Activated B cell treated with CpG ODN at 0.5 μM for 24 hours (primary cell): Measurements from ENCODE around the gene KIAA1958. TPM values are rescaled to one million over a fixed set of nuclear protein-coding genes. Genes with fewer than 3 reads are reported as not detected.
"Not testable (repeated sequence)": the region's sequence is repeated elsewhere in the genome, so short reads cannot be mapped to it uniquely, and the experiment has no call there.

Experiments used
- ATAC-seq: fragments of 200-7000 bp; cut with Tn5 transposase; one replicate; pipeline ENCODE4 v1.10.0; 2021; ENCODE audit warnings: low read depth, mild to moderate bottlenecking, moderate library complexity
- CTCF ChIA-PET: fragments of 350-600 bp; sonication (Branson Sonifier 250); formaldehyde crosslinking; loops from one replicate; lab custom pipeline; 2021; ENCODE audit warnings: antibody characterized with exemption; lab: Charles Lee
- POLR2A ChIA-PET: fragments of 350-600 bp; sonication (Branson Sonifier 250); formaldehyde crosslinking; loops from one replicate; lab custom pipeline; 2021; ENCODE audit warnings: antibody characterized with exemption; lab: Charles Lee
- DNase-seq: peaks from one replicate; pipeline ENCODE4 v3.0.0; 2022
- H3K27ac Mint-ChIP-seq: one replicate; pipeline ENCODE4 v1.8.0; 2020; ENCODE audit warnings: mixed read lengths
- H3K27me3 Mint-ChIP-seq: one replicate; pipeline ENCODE4 v1.8.0; 2021; ENCODE audit warnings: mixed read lengths
- H3K36me3 Mint-ChIP-seq: one replicate; pipeline ENCODE4 v1.8.0; 2021; ENCODE audit warnings: low read depth, mixed read lengths
- H3K4me1 Mint-ChIP-seq: one replicate; pipeline ENCODE4 v1.8.0; 2021; ENCODE audit warnings: mixed read lengths
- H3K4me3 Mint-ChIP-seq: one replicate; pipeline ENCODE4 v1.8.0; 2020; ENCODE audit warnings: mild to moderate bottlenecking, mixed read lengths
- H3K9me3 Mint-ChIP-seq: one replicate; pipeline ENCODE4 v1.8.0; 2020; ENCODE audit warnings: mixed read lengths
- intact Hi-C: fragments of 100-400 bp; cut with micrococcal nuclease; formaldehyde crosslinking; loops from one replicate; pipeline ENCODE4 v1.15.1; 2024
- total RNA-seq: library from RNA; stranded (reverse); gene quantifications from 2 replicates; pipeline ENCODE4 v1.2.3, GENCODE V29; 2022
- TF ChIP-seq, protein P1 (sequence below): fragments of 200-600 bp; IDR thresholded peaks from one replicate; pipeline ENCODE4 v1.8.0; 2022; ENCODE audit warnings: antibody characterized with exemption, mild to moderate bottlenecking

Gene KIAA1958
- total RNA-seq, 1 donor from 2014 or later, result 7.4 TPM

DNA sequence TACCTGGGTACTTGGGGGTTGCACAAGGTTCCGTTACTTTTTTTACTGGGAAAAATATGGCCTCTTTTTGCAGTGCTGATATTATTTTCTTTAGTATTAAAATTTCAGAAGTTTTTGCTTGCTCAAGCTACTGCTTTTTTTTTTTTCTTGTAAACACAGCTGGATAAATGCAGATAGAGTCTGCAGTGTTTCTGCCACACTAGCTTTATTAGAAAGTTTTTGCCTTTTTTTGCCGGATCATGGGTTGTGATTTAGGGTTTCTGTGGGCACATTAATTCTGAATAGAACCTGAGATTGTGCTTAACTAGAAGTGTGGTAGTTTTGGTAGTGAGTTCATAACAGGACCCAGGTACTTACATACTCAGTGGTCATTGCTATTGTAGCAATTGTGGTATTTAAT lies 19.9 kb downstream of the KIAA1958 start:
- ATAC-seq (no peak), DNase-seq (no peak)
- Mint-ChIP-seq H3K4me3 (no peak overlapping the region), H3K27me3 (no peaks in the 10 kb centered on the region), H3K36me3 (peaks cover under 1% of the 10 kb centered on the region), H3K4me1 (no peaks in the 10 kb centered on the region), H3K27ac (no peak overlapping the region), H3K9me3 (no peaks in the 10 kb centered on the region)
- ChIA-PET CTCF (no interaction called here), POLR2A (no interaction called here)
- intact Hi-C loops, result no loop called here
- TF ChIP-seq, protein P1, sequence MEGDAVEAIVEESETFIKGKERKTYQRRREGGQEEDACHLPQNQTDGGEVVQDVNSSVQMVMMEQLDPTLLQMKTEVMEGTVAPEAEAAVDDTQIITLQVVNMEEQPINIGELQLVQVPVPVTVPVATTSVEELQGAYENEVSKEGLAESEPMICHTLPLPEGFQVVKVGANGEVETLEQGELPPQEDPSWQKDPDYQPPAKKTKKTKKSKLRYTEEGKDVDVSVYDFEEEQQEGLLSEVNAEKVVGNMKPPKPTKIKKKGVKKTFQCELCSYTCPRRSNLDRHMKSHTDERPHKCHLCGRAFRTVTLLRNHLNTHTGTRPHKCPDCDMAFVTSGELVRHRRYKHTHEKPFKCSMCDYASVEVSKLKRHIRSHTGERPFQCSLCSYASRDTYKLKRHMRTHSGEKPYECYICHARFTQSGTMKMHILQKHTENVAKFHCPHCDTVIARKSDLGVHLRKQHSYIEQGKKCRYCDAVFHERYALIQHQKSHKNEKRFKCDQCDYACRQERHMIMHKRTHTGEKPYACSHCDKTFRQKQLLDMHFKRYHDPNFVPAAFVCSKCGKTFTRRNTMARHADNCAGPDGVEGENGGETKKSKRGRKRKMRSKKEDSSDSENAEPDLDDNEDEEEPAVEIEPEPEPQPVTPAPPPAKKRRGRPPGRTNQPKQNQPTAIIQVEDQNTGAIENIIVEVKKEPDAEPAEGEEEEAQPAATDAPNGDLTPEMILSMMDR, result no peak

DNA sequence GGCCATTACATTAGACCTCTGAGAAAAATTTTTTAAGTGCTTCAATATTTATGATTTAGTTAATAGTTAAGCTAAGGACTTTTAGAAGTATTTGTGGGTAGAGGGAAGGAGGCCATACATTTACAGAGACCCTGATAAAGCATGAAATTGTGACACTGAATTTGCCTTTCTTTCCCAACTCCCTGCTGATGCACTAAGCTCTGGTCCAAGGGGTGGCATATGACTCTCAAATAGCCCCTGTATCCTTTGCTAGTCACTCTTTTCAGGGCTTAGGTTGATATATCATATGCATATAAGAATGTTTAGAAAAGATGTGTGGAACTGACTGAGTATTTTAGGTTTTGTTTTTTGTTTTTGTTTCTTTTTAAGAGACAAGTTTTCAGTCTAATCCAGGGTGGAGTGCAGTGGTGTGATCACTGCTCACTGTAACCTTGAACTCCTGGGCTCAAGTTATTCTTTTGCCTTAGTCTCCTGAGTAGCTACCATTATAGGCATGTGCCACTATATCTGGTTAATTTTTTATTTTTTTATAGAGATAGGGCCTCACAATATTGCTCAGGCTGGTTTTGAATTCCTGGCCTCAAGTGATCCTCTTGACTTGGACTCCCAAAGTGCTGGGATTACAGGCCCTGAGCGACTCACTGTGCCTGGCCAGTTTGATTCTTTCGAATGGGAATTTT lies 20.5 kb downstream of the KIAA1958 start:
- no peaks in the 10 kb centered on the region for H3K27me3 Mint-ChIP-seq
- H3K9me3 Mint-ChIP-seq, result no peaks in the 10 kb centered on the region
- H3K36me3 Mint-ChIP-seq, result no peaks in the 10 kb centered on the region
- intact Hi-C loops, result no loop called here
- ChIA-PET POLR2A (no interaction called here), CTCF (no interaction called here)
- ATAC-seq, result no peak
- H3K4me1 Mint-ChIP-seq, result no peaks in the 10 kb centered on the region
- H3K4me3 Mint-ChIP-seq, result no peak overlapping the region
- no peak for DNase-seq
- TF ChIP-seq, protein P1, result no peak
- H3K27ac Mint-ChIP-seq, result no peak overlapping the region

DNA sequence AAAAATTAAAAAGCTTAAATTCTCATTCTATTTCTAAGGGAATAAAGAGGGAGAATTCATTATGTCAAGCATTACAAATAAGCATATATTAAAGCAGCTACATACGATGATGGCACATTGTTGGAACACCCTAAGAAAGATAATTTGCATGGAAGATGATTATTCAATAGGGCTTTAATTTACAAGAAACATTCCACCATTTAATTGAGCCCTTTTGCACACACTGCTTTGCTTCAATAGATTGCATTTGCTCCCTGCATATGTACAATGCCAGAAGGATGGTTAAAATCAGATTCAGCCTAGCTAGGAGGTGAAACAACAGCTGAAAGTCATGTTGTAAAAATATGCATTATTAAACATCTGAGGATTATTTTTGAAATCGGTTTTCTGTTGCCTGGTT lies 21.8 kb downstream of the KIAA1958 start:
- Mint-ChIP-seq H3K27ac (no peak overlapping the region), H3K9me3 (no peaks in the 10 kb centered on the region)
- CTCF ChIA-PET, result interaction anchor here (0.6 kb wide), 1 partner anchor 1073 kb away, joined by 3 read pairs; no protein-coding TSS in a partner anchor

DNA sequence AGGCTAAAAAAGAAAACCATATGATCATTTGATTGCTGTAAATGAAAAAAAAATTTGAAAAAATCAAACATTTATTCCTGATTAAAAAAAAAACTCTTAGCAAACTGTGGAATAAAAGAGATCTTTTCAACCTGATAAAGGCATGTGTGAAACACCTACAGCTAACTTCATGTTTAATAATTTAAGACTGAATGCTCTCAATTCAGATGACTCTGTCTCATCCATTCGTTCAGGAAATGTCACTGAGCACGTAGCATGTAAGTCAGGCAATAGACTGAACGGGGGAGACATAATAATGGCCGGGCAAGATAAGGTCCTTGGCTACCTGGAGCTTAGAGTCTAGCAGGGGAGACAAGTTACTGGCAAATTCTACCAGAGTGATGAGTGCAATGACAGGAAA lies 25.8 kb downstream of the KIAA1958 start:
- H3K4me3 Mint-ChIP-seq, H3K27ac Mint-ChIP-seq, intact Hi-C loops, H3K27me3 Mint-ChIP-seq, DNase-seq, CTCF ChIA-PET, POLR2A ChIA-PET, H3K9me3 Mint-ChIP-seq, H3K36me3 Mint-ChIP-seq, ATAC-seq, H3K4me1 Mint-ChIP-seq: not testable (repeated sequence)

More for the DNA sequence above, 21.8 kb downstream of the KIAA1958 start:
- TF ChIP-seq, protein P1, result no peak
- intact Hi-C loops, result no loop called here
- ATAC-seq (no peak), DNase-seq (no peak)
- Mint-ChIP-seq H3K36me3 (no peaks in the 10 kb centered on the region), H3K4me3 (no peak overlapping the region), H3K4me1 (no peaks in the 10 kb centered on the region), H3K27me3 (no peaks in the 10 kb centered on the region)
- POLR2A ChIA-PET, result no interaction called here

DNA sequence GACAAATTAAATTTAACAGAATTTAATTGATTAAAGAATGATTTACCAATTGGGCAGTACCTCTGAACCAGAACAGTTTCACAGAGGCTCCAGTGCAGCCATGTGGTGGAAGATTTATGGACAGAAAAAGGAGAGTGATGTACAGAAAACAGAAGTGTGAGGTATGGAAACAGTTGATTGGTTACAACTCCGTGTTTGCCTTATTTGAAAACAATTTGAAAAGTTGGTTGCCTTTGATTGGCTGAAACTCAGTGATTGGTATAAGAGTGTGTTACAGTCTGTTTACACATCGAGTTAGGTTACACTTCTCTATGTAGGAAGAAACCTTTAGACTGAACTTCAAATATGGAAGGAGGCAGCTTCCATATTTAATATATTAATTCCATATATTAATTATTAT lies 30.1 kb downstream of the KIAA1958 start:
- no peaks in the 10 kb centered on the region for H3K9me3 Mint-ChIP-seq
- H3K27ac Mint-ChIP-seq, result no peak overlapping the region
- no peaks in the 10 kb centered on the region for H3K36me3 Mint-ChIP-seq
- H3K27me3 Mint-ChIP-seq, result no peaks in the 10 kb centered on the region
- POLR2A ChIA-PET, result no interaction called here
- TF ChIP-seq, protein P1, result no peak
- DNase-seq (no peak), ATAC-seq (no peak)
- H3K4me3 Mint-ChIP-seq, result no peak overlapping the region
- intact Hi-C loops, result no loop called here
- CTCF ChIA-PET, result no interaction called here
- peaks cover 2% of the 10 kb centered on the region for H3K4me1 Mint-ChIP-seq

DNA sequence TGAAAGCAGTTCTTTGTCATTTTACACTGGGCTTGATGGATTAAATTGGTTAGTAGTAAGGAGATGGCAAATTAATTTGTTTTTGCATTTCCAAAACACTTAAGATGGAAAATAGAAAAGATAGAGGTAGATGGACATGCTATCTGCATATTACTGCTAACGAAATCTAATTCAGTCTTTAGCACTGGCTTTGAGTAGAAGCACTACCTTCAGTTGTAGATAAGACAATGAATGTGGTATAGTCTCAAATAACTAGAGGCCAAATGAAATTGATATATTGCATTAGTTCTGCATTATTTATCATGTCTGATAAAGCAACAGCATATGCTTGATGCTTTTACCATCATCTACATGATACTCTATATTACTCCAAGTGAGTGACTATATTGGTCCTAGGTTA lies 33.4 kb downstream of the KIAA1958 start:
- intact Hi-C loops, result no loop called here
- no peak overlapping the region for H3K27ac Mint-ChIP-seq
- CTCF ChIA-PET, result no interaction called here
- H3K4me3 Mint-ChIP-seq, result no peak overlapping the region
- POLR2A ChIA-PET, result no interaction called here
- no peak for ATAC-seq
- TF ChIP-seq, protein P1, result no peak
- H3K4me1 Mint-ChIP-seq, result peaks cover 2% of the 10 kb centered on the region
- no peaks in the 10 kb centered on the region for H3K9me3 Mint-ChIP-seq
- no peak for DNase-seq
- H3K36me3 Mint-ChIP-seq, result no peaks in the 10 kb centered on the region
- no peaks in the 10 kb centered on the region for H3K27me3 Mint-ChIP-seq
